NK-92 (cell line): Measurements from ENCODE around the gene SLC47A2.

Experiments
- DNase-seq: peaks from one replicate; lab custom pipeline; 2025; ENCODE audit not compliant: unreplicated experiment; lab: John Stamatoyannopoulos, UW

Gene SLC47A2

GRCh38 chr17:19728084-19728495 lies 11.7 kb upstream of the SLC47A2 start:
- no peak for DNase-seq

- no peak for DNase-seq
These were observed 11.2 kb upstream of the SLC47A2 start for GRCh38 chr17:19727501-19728078.

GRCh38 chr17:19726631-19727376 lies 10.4 kb upstream of the SLC47A2 start:
- DNase-seq = no peak

GRCh38 chr17:19725486-19725885 lies 9.1 kb upstream of the SLC47A2 start:
- DNase-seq = no peak

GRCh38 chr17:19724501-19725420 lies 8.4 kb upstream of the SLC47A2 start:
- DNase-seq = no peak

- DNase-seq = no peak
These were observed 7.6 kb upstream of the SLC47A2 start for GRCh38 chr17:19723964-19724363.

- no peak for DNase-seq
These were observed 4.4 kb upstream of the SLC47A2 start for GRCh38 chr17:19720631-19721426.

- DNase-seq = no peak
These were observed 3.8 kb upstream of the SLC47A2 start for GRCh38 chr17:19720210-19720475.

GRCh38 chr17:19719355-19720209 lies 3.2 kb upstream of the SLC47A2 start:
- DNase-seq = no peak

- no peak for DNase-seq
These were observed 2.4 kb upstream of the SLC47A2 start for GRCh38 chr17:19718613-19719354.

- DNase-seq = no peak
These were observed 1.7 kb upstream of the SLC47A2 start for GRCh38 chr17:19718041-19718612.

- DNase-seq = no peak
These were observed 1.1 kb upstream of the SLC47A2 start for GRCh38 chr17:19717411-19717908.

- DNase-seq = no peak
These were observed 612 bp upstream of the SLC47A2 start for GRCh38 chr17:19717031-19717360.

- DNase-seq = no peak
These were observed 1.6 kb downstream of the SLC47A2 start for GRCh38 chr17:19714542-19715411.

- no peak for DNase-seq
These were observed 2.5 kb downstream of the SLC47A2 start for GRCh38 chr17:19713901-19714361.

- DNase-seq = no peak
These were observed 2.9 kb downstream of the SLC47A2 start for GRCh38 chr17:19713462-19713861.

GRCh38 chr17:19712436-19713004 lies 3.9 kb downstream of the SLC47A2 start:
- no peak for DNase-seq

GRCh38 chr17:19709841-19710240 lies 6.5 kb downstream of the SLC47A2 start:
- no peak for DNase-seq
